Activated CD4-positive, CD25-positive, alpha-beta regulatory T cell (primary cell): ENCODE data around the gene FGD2.
"Not testable (repeated sequence)": the region's sequence is repeated elsewhere in the genome, so short reads cannot be mapped to it uniquely, and the experiment has no call there.

Experiments used
- DNase-seq, 4 experiments: peaks; one replicate each; lab custom pipeline; 2025; lab: John Stamatoyannopoulos, UW

FGD2 gene

DNA sequence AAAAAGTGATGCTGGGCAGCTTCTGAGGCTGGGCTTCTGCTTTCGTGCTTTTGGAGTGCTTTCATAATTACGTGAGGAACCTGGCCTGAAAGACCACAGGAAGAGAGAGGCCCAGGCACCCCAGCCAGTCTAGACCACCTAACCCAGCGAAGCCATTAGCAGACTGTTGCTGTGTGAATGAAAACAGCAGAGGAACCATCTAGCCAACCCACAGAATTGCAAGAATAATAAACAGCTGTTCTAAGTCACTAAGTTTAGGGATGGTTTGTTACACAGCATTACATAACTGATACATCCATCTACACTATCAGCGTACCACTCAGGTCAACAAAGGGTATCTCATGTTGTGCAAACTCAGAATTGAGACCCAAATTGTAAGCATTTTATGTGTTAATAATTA lies 34.5 kb downstream of the FGD2 start:
- no peak for DNase-seq

DNA sequence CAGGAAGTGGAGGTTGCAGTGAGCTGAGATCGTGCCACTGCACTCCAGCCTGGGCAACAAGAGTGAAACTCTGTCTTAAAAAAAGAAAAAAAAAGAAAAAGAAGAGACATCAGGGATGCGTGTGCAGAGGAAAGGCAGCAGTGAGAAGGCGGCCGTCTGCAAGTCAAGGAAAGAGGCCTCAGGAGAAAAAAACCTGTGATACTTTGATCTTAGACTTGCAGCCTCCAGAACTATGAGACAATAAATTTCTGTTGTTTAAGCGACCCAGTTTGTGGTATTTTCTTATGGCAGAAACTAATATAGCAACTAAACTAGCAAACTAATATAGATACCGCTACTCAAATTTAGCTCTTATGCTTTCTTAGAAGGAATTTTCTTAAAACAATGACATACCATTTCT lies 36.1 kb downstream of the FGD2 start:
- no peak for DNase-seq

DNA sequence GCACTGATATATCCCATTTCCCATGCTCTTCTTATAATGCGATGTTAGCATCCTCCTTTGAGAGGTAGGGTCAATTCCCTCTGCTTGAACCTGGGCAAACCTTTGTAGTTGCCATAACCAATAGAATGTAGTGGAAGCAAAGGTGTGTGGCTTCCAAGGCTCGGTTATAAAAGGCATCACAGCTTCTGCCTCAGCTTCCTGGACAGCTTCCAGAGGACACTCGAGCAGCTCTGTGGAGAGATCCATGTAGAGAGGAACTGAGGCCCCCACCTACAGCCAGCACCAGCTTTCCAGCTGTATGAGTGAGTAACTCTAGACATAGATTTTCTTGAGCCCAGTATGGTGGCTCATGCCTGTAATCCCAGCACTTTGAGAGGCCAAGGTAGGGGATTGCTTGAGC lies 36.7 kb downstream of the FGD2 start:
- no peak for DNase-seq

DNA sequence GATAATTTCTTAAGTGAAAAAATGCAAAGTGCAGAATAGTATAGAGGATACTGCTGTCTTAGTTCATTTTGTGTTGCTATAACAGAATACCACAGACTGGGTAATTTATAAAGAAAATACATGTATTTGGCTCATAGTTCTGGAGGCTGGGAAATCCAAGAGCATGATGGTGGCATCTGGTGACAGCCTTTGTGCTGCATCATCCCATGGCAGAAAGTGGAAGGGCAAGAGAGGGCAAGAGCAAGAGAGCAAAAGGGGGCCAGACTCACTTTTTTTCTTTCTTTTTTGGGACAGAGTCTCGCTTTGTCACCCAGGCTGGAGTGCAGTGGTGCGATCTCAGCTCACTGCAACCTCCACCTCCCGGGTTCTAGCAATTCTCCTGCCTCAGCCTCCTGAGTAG lies 37.6 kb downstream of the FGD2 start:
- not testable (repeated sequence) for DNase-seq

DNA sequence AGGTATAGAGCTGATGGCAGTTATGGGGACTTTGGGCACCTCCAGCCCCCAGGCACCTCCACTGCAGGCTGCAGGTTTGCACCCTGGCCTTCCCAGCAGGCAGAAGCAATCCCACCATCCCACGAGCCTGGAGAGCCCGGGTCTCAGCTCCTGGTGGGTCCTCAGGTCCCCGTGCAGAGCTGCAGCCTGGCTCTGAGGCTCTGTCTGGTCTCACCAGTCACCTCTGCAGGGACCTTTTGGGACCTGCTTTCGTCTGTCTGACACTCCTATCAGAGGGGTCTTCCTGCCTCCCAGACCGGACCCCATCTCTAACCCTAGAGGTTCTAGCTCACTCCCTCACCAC lies 41.9 kb downstream of the FGD2 start:
- no peak for DNase-seq

DNA sequence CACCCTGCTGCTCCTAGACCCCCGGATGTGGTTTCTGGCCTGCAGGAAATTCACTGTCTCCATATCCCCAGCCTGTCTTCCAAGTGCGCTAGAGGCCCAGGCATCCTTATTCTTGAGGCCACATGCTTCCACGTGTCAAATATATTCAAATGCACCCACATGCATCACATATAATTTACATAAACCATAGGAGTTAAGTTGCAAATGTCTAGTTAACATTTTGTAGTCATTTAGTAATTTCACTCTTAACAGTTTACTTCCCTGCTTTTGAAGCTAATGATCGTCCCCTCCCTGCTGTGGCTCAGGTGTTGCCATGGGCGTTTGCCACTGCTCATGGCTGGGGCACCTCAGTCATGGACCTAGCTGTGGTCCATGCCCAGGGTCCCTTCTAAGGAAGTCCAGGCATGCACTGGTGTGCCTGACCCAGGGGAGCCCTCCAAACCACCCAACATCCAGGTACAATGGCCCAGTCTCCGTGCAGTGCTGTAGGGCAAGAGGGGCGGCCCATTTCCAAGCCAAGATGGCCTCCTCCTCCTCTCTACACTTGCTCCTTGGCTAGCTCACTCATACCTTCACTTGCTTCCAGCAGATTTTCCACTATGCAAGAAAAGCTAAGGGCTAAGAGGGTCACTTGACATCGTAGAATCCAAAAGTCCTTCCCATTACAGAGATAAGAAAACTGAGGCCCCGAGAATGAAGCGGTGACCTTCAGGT lies 42.4 kb downstream of the FGD2 start:
- no peak for DNase-seq

DNA sequence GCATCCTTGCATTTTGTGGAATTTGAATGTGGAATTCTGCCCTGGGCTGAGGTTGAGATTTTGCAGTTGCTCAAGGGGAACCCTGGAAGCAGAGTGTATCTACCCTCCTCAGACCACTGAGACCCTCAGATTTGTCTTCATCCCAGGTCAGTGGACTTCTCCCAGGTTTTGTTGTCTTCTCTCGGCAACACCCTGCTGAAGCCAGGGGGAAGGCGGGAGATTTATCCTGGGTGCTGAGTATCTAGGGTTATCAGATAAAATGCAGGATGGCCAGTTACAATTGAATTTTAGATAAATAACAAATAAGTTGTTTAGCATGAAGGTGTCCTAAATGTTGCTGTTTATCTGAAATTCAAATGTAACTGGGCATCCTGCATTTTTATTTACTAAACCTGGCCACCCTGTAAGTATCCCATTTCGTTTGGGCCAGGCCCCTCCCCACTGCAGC lies 43.0 kb downstream of the FGD2 start:
- DNase-seq: no peak

DNA sequence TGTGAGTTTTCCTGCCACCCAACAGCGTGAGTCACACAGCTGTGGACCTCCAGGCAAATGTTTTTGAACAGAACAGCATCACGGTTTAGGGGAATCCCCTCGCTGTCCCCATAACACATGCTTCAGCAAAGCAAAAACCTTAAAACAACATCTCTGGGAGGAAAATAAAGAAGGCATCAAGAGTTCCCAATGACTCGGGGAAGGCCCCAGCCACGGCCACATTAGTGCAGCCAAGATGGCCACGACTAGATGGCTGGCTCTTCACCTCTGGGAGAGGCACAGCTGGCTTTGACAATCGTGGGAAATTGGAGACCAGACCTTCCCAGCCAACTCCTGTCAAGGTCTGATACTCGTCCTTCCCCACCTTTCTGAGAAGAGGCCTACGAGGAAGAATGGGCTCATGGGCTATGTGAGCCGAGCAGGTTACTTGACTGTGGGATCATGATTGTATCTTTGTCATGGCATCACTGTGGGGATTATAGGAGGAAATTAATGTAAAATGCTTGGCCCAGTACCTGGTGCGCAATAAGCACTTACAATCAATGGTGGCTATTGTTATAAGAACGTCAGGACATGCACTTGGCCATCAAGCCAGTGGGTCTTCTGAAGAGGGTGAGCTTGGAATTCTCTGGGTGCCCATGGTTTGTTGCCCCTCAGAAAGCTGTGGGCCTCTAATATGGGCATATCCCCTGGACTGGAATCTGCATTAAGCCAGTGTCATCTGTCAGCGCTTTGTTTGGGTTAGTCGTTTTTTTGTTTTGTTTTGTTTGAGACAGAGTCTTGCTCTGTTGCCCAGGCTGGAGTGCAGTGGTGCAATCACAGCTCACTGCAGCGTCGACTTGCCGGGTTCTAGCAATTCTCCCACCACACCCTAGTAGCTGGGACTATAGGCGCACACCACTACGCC lies 43.6 kb downstream of the FGD2 start:
- DNase-seq: peak; percentile 14 to 58 (median 46)

DNA sequence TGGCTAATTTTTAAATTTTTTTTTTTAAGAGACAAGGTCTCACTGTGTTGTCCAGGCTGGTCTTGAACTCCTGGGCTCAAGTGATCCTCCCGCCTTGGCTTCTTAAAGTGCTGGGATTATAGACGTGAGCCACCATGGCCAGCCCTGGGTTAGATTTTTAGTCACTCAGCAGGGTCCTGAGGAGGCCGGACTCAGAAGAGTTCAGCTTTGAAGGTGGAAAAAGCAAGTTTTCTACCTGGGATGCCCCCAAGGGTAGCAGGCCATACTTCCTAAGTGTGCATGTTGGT lies 44.2 kb downstream of the FGD2 start:
- DNase-seq: no peak

DNA sequence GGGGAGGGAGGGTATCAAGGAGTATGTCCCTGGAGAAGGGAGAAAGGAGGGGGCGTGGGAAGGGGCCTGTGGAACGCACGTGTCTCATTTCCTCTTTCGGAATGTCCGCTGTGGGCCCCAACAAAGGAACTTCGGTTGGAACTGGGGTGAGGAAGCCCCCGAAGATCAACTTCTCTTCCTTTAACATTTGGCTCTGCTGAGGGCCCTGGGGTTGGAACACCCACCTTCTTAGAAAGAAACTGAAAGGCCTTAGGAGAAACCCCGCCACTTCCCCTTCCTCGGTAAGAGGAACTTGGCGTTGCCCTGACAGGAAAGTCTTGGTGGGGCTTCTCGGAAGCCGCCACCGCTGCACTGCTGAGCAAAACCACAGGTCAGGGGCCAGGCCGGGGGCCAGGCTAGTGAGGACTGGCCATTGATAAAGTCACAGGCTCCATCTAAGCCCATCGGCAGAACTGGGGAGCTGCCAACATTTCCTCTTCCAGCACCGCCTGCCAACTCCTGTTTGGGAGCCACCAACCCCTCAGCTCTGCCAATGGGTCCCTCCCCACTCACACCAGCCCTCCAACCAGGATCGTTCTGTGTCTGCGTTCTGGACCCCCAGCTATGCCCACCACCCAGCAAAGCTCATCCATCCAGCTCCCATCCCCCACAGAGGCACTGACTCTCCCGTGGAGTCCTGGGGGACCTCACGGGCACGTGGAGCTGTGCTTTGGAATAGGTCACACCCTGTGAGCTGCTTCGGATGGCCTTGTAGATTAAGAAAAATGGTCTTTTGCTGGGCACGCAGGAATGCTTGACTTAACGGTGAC lies 44.8 kb downstream of the FGD2 start:
- DNase-seq: peak; percentile 15 to 65 (median 47)

DNA sequence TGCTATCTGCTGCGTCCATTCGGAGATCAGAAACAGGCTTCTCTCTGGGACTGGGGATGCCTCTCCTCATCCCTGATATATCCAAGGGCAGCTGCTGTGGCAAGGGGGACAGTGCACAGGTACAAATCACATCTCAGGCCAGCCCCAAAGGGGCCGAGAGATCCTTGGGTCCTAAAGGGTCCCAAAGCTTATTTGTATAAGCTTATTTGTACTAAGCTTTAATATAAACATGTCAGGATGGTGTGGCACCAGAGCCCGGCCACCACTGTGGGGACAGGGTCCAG lies 45.3 kb downstream of the FGD2 start:
- no peak for DNase-seq

DNA sequence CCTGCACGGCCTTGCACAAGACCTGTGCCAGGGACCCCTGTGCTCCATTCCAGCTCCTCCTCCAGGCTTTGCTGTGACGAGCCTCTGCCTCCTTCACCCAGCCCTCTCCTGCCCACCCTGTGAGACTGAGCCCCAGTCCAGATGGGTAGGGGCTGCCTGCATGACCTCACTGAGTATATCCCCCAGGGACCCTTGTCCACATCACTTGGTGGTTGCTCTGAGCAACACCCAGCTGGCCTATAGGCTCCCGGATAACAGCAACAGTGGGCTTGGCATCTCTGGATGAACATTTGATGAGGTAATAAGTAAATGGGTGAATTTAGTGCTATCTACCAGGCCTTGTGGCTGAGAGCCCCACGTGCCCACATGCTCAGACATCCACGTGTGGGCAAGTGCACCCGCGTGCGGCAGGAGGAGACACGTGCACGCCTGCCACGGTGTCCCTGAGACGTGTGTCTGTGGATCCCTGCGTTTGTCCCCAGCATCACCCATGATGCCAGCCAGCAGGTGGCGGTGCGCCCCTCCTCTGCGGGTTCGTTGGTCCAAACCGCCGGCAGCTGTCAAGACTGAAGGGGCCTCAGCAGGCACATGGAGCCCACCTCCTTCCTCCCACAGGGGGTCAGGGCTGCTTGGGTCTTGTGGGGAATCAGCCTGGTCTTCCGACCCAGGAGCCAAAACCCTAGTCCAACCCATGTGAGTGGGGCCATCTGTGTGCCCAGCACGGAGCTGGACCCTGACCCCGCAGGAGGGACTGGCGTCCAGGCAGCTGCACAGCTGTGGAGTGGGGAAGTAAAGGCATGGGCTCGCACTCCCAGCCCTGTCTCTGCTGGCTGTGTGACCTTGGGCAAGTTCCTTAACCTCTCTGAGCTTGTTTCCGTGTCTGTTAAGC lies 45.9 kb downstream of the FGD2 start:
- DNase-seq: peak; percentile 60 to 85 (median 78)

DNA sequence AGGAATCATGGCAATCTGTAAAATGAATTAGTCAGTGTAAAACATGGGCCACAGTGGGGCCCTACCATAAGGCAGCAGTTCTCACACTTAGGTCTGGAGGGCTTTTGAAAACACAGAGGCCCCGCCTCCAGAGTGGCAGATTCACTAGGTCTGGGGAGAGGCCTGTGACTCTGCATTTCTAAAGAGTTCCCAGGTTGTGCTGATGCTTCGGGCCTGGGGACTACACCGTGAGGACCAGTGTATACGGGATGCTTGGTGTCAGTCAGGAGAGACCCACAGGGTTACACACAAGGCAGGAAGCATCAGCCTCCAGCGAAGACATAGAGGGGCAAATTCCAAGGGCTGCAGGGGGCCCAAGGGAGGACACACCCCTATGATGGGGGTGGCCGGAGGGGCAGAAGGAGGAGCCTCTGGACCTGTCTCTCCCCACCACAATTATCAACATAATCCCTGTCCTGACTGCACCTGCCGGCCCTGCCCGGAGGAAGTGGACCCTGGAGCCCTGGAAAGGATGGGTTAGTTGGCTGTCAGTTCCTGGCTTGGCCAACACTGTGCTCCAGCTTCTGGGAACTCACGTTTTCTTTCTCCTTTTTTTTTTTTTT lies 46.7 kb downstream of the FGD2 start:
- DNase-seq: no peak

DNA sequence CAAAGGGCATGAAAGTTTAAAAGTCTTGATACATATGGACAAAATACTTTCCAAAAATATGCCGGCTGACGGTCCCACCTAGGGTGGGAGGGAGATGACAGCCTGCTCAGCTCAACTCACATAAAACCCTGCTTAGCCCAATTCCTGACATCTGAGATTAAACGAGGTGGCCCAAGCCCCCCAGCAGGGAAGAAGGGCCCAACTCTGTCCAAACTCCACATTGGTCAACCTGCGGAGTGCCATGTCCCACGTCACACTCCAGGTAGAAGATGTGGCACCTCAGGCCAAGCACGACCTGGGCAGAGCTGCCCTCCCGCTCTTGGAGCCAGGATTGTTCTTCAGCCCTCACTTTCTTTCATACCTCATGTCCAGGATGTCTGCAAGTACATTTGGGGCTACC lies 48.2 kb downstream of the FGD2 start:
- DNase-seq: no peak

DNA sequence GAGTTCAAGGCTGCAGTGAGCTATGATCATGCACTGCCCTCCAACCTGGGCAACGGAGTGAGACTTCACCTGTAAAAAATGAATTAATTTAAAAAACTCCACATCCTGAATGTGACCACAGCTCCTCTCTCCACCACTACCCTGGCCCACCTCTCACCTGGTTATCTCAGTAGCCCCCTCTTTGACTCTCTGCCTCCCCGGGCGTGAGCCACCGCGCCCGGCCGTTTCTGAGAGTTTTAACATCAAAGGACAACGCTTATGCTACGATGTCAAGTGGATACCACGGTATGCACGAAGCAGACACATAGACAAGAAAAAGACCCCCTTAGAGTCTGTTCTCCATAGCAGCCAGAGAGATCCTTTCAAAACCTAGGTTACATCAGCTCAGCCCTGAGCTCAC lies 48.7 kb downstream of the FGD2 start:
- DNase-seq: no peak

DNA sequence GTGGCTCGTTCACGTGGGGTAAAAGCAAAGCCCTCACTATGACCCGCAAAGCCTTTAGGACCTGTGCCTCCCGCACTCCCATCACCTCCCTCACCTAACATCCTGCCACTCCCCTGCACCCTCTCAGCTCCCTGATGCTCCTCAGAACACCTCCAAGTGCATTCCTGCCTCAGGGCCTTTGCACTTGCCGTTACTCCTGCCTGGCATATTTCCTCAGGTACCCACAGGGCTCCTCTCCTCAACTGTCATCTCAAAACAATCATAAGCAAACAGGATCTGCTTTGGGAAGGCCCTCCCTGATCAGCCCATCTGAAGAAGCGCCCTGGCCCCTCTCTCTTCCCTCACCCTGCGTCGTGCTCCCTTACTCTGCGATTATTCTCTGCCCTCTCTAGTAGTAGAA lies 49.1 kb downstream of the FGD2 start:
- no peak for DNase-seq

DNA sequence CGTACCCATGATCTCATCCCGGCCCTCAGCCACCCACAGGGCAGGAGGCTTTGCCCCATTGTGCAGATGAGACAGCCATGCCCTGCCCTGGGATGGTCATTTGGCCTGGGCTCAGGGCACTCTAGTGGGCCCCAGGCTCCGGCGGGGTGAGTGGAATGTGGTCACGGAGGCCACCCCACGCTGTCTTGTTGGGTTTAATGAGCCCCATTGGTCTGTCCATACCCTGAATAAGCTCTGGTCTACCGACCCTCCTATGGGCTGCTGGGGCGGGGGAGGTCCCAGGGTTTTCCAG lies 50.6 kb downstream of the FGD2 start:
- no peak for DNase-seq

DNA sequence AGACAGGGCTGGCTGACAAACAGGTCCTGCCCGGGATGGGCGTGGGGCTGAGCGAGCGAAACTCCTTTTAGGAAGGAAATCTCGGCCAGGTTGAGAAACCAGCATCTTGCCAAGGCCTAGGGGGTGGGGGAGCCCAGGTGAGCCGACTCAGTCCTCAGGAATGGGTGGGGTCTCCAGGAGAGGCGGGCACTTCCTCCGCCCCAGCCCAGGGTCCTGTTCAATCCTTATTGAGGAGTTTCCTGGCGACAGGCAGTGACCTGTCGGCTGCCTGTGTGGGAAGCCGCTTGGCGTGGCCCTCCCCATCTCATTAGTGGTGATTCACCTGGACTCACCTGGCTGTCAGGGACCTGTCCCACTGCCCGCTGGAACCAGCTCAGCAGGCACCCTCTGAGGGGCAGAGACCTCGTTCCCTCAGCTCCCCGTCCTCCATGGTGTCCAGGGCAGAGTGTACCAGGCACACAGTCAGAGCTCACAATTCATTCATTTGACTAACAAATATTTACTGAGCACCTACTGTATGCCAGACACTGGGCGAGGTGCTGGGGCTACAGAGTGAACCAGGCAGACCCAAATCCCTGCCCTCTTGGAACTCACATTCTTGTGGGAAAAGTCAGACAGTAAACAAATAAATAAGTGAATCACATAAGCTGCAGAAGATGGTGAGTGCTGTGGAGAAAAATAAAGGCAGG lies 51.1 kb downstream of the FGD2 start:
- no peak for DNase-seq

DNA sequence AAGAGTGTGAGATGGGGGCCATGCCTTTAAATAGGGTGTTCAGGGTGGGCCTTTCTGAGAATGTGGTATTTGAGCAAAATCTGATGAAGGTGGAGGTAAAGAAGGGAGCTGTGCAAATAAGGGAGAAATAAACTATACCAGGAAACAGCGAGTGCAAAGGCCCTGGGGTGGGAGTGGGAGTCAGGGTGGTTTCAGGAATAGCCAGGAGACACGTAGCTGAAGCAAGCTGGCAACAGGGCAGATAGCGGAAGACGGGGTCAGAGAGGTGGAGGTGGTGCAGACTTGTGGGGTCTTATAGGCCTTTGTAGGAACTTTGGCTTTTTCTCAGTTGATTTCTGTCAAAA lies 51.6 kb downstream of the FGD2 start:
- no peak for DNase-seq

DNA sequence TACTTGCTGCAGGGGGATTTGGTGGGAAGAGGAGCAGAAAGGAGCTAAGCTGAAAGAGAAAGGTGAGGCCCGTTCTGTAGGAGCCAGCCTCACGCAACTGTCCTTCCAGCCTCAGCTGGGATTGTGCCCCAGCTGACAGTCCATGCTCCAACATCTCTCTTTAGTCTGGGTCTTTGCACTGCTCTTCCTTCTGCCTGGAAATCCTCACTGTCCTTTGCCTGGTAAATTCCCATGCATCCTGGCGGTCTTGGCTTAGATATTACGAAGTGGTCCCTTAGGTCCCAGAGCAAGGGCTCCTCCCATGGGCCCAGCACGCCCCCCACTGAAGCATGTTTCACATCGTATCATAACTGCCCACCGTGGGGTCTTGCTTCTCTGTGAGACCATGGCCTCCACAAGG lies 52.2 kb downstream of the FGD2 start:
- no peak for DNase-seq

DNA sequence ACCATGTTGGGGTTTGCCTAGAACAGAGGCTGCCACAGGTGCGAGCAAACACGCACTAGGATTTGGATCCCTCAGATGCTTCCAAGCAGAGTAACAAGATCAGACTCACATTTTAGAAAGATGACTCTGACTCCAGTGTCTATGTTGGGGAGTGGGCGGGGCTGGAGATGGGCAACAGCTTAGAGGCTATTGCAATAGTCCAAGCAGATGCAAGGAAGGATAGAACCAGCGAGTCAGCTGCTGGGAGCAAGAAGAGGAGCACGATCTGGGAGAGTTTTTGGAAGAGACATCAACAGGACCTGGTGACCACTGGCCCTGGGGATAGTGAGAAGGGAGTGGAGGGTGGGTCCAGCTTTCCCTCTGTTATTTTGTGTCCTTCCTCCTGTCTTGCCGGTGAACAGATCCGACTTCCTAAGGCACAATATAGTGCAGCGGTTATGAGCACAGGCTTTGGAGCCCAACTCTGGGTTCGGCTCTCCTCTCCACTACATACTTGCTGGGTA lies 52.7 kb downstream of the FGD2 start:
- no peak for DNase-seq
